Measurements from ENCODE around the gene RIOK3. TPM values are rescaled to one million over a fixed set of nuclear protein-coding genes. Genes with fewer than 3 reads are reported as not detected.

The RIOK3 gene
- total and polyA plus RNA-seq, 2 of the 4 experiments (the other 2 are of a cell fraction), result 21.5 to 38.9 TPM

- Histone ChIP-seq H3K27ac (ENCODE audit: insufficient read depth, low read length) (no peak overlapping the region), H3K4me1 (ENCODE audit: control insufficient read depth, insufficient read depth, low read length) (no peaks in the 10 kb centered on the region), H2AK5ac (ENCODE audit: low read depth, low read length) (no peak overlapping the region), H3K4ac (ENCODE audit: low read depth, low read length) (no peak overlapping the region), H3K9me3 (ENCODE audit: control insufficient read depth, insufficient read depth, low read length) (no peaks in the 10 kb centered on the region), H3K9me1 (ENCODE audit: insufficient read depth, low read length) (no peaks in the 10 kb centered on the region), H3K18ac (ENCODE audit: low read depth, low read length) (no peak overlapping the region), H3K27me3 (ENCODE audit: control insufficient read depth, insufficient read depth, low read length) (no peaks in the 10 kb centered on the region), H3K56ac (ENCODE audit: extremely low read depth, insufficient read depth, low read length) (no peak overlapping the region), H2AFZ (replicated peaks; ENCODE audit: low read length, poor library complexity) (no peak overlapping the region), H3K14ac (replicated peaks; ENCODE audit: low read depth, low read length) (no peak overlapping the region), H4K8ac (ENCODE audit: low read depth in 2 of 2, low read length in 2 of 2) (no peak overlapping the region), H2AK9ac (replicated peaks; ENCODE audit: low read depth, low read length, poor library complexity) (no peak overlapping the region), H3K4me2 (ENCODE audit: low read depth, low read length) (no peak overlapping the region), H2BK5ac (ENCODE audit: low read depth, low read length, poor library complexity, severe bottlenecking) (no peak overlapping the region), H3K4me3 (ENCODE audit: insufficient read depth, low read depth, low read length) (no peak overlapping the region), H3K9ac (ENCODE audit: low read depth, low read length) (no peak overlapping the region), H4K91ac (ENCODE audit: insufficient read depth, low read depth, low read length) (no peak overlapping the region), H2BK20ac (ENCODE audit: low read depth, low read length) (no peak overlapping the region), H2BK120ac (ENCODE audit: low read depth, low read length) (no peak overlapping the region), H3K36me3 (ENCODE audit: control insufficient read depth, insufficient read depth, low read length) (peaks cover 58% of the 10 kb centered on the region), H4K5ac (ENCODE audit: low read depth, low read length) (no peak overlapping the region), H2BK15ac (ENCODE audit: low read depth, low read length) (no peak overlapping the region), H3K79me1 (ENCODE audit: low read depth in 1 of 2, low read length in 2 of 2) (peaks cover 16 to 30% of the 10 kb centered on the region in 2 experiments; a peak in 3 of 4 replicates), H3K23ac (ENCODE audit: low read depth, low read length) (no peak overlapping the region), H4K20me1 (ENCODE audit: insufficient read depth, low read length) (peaks cover 3% of the 10 kb centered on the region; the same call in 1 of the 2 replicates)
- ATAC-seq (ENCODE audit: low read depth) (no peak), DNase-seq (no peak)
- in situ Hi-C loops (cut with MboI; ENCODE audit: low sequenced_read_pairs), result no loop called here
- ChIA-PET CTCF (no interaction called here), POLR2A (ENCODE audit: unreplicated experiment) (no interaction called here)
- dilution Hi-C loops (cut with HindIII; ENCODE audit: low sequenced_read_pairs, unreplicated experiment), result no loop called here
- WGBS, 2 experiments (ENCODE audit: extremely low coverage in 2 of 2, insufficient read length in 1 of 2), result 96 to 100% methylated on average over 2 to 6 of the region's 6 CpGs
- intact Hi-C loops (cut with micrococcal nuclease), result no loop called here
- BruUV-seq (replicated peaks), result no TSS peak
- TF ChIP-seq ELK1 (IDR thresholded peaks at IDR 0.05; ENCODE audit: borderline replicate concordance, low read depth, low read length) (no peak), CTCF (conservative IDR thresholded peaks at IDR 0.05; ENCODE audit: low read depth, low read length) (no peak), CEBPB (IDR thresholded peaks at IDR 0.05; ENCODE audit: low read depth, low read length) (no peak), MAFK (IDR thresholded peaks at IDR 0.05; ENCODE audit: low read depth, low read length) (no peak), POLR2A (IDR thresholded peaks at IDR 0.05; ENCODE audit: low read depth, low read length) (no peak), MXI1 (IDR thresholded peaks at IDR 0.05; ENCODE audit: borderline replicate concordance, low read depth, low read length) (no peak), SMC3 (IDR thresholded peaks at IDR 0.05; ENCODE audit: low read depth, low read length) (no peak), FOS (IDR thresholded peaks at IDR 0.05; ENCODE audit: low read depth, low read length) (no peak), BHLHE40 (IDR thresholded peaks at IDR 0.05; ENCODE audit: low read depth, low read length) (no peak), MAZ (IDR thresholded peaks at IDR 0.05; ENCODE audit: borderline replicate concordance, low read depth, low read length) (no peak), RAD21 (IDR thresholded peaks at IDR 0.05; ENCODE audit: low read length) (no peak), NFE2L2 (IDR thresholded peaks at IDR 0.05; ENCODE audit: low read depth, low read length) (no peak), USF2 (IDR thresholded peaks at IDR 0.05; ENCODE audit: low read depth, low read length) (no peak), RCOR1 (IDR thresholded peaks at IDR 0.05; ENCODE audit: insufficient replicate concordance, low read length) (no peak), RFX5 (IDR thresholded peaks at IDR 0.05; ENCODE audit: low read depth, low read length) (no peak), CHD1 (IDR thresholded peaks at IDR 0.05; ENCODE audit: low read depth, low read length) (no peak)
These were observed 18.4 kb downstream of the RIOK3 start for GRCh38 chr18:23471486-23471885.
